ENCODE measurements around the gene LAGE3.

GRCh38 chrX:154526901-154527675, 48.0 kb upstream of the LAGE3 start:
- TF ChIP-seq BRCA1 (IDR thresholded peaks at IDR 0.05; ENCODE audit: low read depth, low read length) (no peak), USF2 (IDR thresholded peaks at IDR 0.05; ENCODE audit: low read length) (no peak), CTCF (IDR thresholded peaks at IDR 0.05; ENCODE audit: control extremely low read depth in 1 of 3, insufficient read depth in 1 of 3, low read depth in 1 of 3, low read length in 3 of 3) (peak in 2 of 3 experiments; percentile 40 to 50; a peak in 3 of 4 replicates), GABPA (IDR thresholded peaks at IDR 0.05; ENCODE audit: borderline replicate concordance, insufficient read depth, low read length) (no peak), CBX5 (IDR thresholded peaks at IDR 0.05; ENCODE audit: low read depth, low read length) (no peak), SP4 (IDR thresholded peaks at IDR 0.05; ENCODE audit: low read length) (no peak), POLR2A (IDR thresholded peaks at IDR 0.05; ENCODE audit: control extremely low read depth in 1 of 2, low read depth in 2 of 2, low read length in 2 of 2) (peak in 1 of 2 experiments; percentile 23; a peak in 1 of 3 replicates), EP300 (IDR thresholded peaks at IDR 0.05; ENCODE audit: borderline replicate concordance in 1 of 2, low read depth in 2 of 2, low read length in 2 of 2) (no peak), ASH2L (IDR thresholded peaks at IDR 0.05; ENCODE audit: low read length) (no peak)
